Neuronal stem cell (in vitro differentiated cells): ENCODE data around the gene PARVA.

ENCODE experiments used
- DNase-seq: peaks from one replicate; pipeline ENCODE4 v3.0.0-alpha.2; 2013; ENCODE audit warnings: low spot score
- H2AFZ ChIP-seq: one replicate; pipeline ENCODE4 v1.6.1; 2013; ENCODE audit warnings: mild to moderate bottlenecking, low read length, inconsistent platforms
- H2AK5ac ChIP-seq: 2 replicates; pipeline ENCODE4 v1.6.1; 2013; ENCODE audit warnings: low read depth, mild to moderate bottlenecking, inconsistent platforms, low read length, moderate library complexity, mixed read lengths
- H2BK120ac ChIP-seq: 2 replicates; pipeline ENCODE4 v1.6.1; 2013; ENCODE audit warnings: low read depth, mild to moderate bottlenecking, inconsistent platforms, low read length, moderate library complexity, mixed read lengths
- H2BK12ac ChIP-seq: one replicate; pipeline ENCODE4 v1.6.1; 2013; ENCODE audit warnings: low read length, inconsistent platforms
- H2BK15ac ChIP-seq: 2 replicates; pipeline ENCODE4 v1.6.1; 2013; ENCODE audit warnings: mild to moderate bottlenecking, low read length, inconsistent platforms, mixed read lengths
- H2BK5ac ChIP-seq: one replicate; pipeline ENCODE4 v1.6.1; 2013; ENCODE audit warnings: inconsistent platforms, mild to moderate bottlenecking, low read length, moderate library complexity
- H3K14ac ChIP-seq: one replicate; pipeline ENCODE4 v1.6.1; 2013; ENCODE audit warnings: low read length, inconsistent platforms
- H3K18ac ChIP-seq: 2 replicates; pipeline ENCODE4 v1.6.1; 2013; ENCODE audit warnings: low read length, inconsistent platforms
- H3K23ac ChIP-seq: 2 replicates; pipeline ENCODE4 v1.6.1; 2013; ENCODE audit warnings: low read depth, mild to moderate bottlenecking, mixed read lengths, low read length, inconsistent platforms; ENCODE audit not compliant: poor library complexity
- H3K27ac ChIP-seq: replicated peaks from 3 replicates; pipeline ENCODE4 v1.5.1; 2013; ENCODE audit warnings: low read length, inconsistent platforms
- H3K27me3 ChIP-seq, 3 experiments: 2 replicates each; pipeline ENCODE4 v1.6.1; 2013; ENCODE audit warnings: low read length in 3 of 3, mild to moderate bottlenecking in 2 of 3, inconsistent platforms in 1 of 3, low read depth in 1 of 3, mixed read lengths in 1 of 3, moderate library complexity in 1 of 3; ENCODE audit not compliant: control insufficient read depth in 3 of 3, insufficient read depth in 3 of 3
- H3K36me3 ChIP-seq, 2 donors: replicated peaks in 1 of 2; 2 replicates each; pipeline ENCODE4 v1.6.1; 2013; ENCODE audit warnings: low read length in 2 of 2; ENCODE audit not compliant: control insufficient read depth in 2 of 2, insufficient read depth in 2 of 2
- H3K4ac ChIP-seq: 2 replicates; pipeline ENCODE4 v1.6.1; 2013; ENCODE audit warnings: inconsistent platforms, mild to moderate bottlenecking, low read length, moderate library complexity
- H3K4me1 ChIP-seq, 2 donors: 1 replicate in 1 of 2; 2 replicates in 1 of 2; pipeline ENCODE4 v1.6.1; 2013; ENCODE audit warnings: low read length in 2 of 2, low read depth in 1 of 2; ENCODE audit not compliant: control insufficient read depth in 2 of 2, insufficient read depth in 1 of 2
- H3K4me2 ChIP-seq: one replicate; pipeline ENCODE4 v1.6.1; 2013; ENCODE audit warnings: mild to moderate bottlenecking, low read length, inconsistent platforms; ENCODE audit not compliant: insufficient read depth, poor library complexity, severe bottlenecking
- H3K4me3 ChIP-seq, 2 donors: 2 replicates each; pipeline ENCODE4 v1.5.1; 2013; ENCODE audit warnings: low read length in 2 of 2, mild to moderate bottlenecking in 2 of 2, inconsistent platforms in 1 of 2, moderate library complexity in 1 of 2
- H3K79me1 ChIP-seq: one replicate; pipeline ENCODE4 v1.6.1; 2013; ENCODE audit warnings: low read depth, mild to moderate bottlenecking, inconsistent platforms, low read length, moderate library complexity
- H3K9ac ChIP-seq: one replicate; pipeline ENCODE4 v1.6.1; 2013; ENCODE audit warnings: mild to moderate bottlenecking, low read depth, low read length, inconsistent platforms; ENCODE audit not compliant: poor library complexity
- H3K9me3 ChIP-seq, 2 donors: replicated peaks in 1 of 2; 2 replicates each; pipeline versions ENCODE3 to v1.6.1; 2013; ENCODE audit warnings: low read length in 2 of 2, mild to moderate bottlenecking in 2 of 2, inconsistent platforms in 1 of 2, low read depth in 1 of 2, mixed read lengths in 1 of 2, moderate library complexity in 1 of 2; ENCODE audit not compliant: control insufficient read depth in 2 of 2, insufficient read depth in 1 of 2
- H4K8ac ChIP-seq: one replicate; pipeline ENCODE4 v1.6.1; 2013; ENCODE audit warnings: low read depth, mild to moderate bottlenecking, inconsistent platforms, low read length, moderate library complexity
- H4K91ac ChIP-seq: one replicate; pipeline ENCODE4 v1.6.1; 2013; ENCODE audit warnings: low read length, low read depth, mild to moderate bottlenecking, inconsistent platforms; ENCODE audit not compliant: poor library complexity
- WGBS, 2 donors: extraction: QIAGEN DNeasy Blood & Tissue Kit; methylation state at CpG; one replicate each; pipeline ENCODE4 v1.1.7; 2013; ENCODE audit warnings: missing lambda C conversion rate in 2 of 2, mixed read lengths in 1 of 2; ENCODE audit not compliant: insufficient read length in 2 of 2, insufficient replicate concordance in 1 of 2; ENCODE audit errors: extremely low coverage in 2 of 2; 5-methylcytosine and 5-hydroxymethylcytosine counted together

The PARVA gene

DNA sequence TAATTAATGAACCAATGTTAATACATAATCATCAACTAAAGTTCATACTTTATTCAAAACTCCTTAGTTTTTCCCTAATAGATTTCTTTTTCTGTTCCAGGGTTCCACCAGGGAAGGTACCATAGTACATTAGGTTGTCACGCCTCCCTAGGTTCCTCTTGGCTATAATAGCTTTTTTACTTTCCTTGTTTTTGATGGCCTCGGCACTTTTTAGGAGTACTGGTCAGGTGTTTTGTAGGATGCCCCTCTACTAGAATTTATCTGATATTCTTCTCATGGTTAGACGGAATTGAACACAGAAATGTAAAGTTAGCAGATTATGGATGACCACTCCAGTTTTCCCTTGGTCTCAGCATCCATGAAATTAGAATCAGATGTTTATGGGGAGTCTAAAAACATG, 34.0 kb downstream of the PARVA start:
- no peak overlapping the region for H2BK12ac ChIP-seq
- peaks cover 0 to 4% of the 10 kb centered on the region in 2 donors for H3K4me1 ChIP-seq
- no peaks in the 10 kb centered on the region for H3K79me1 ChIP-seq
- H3K4me3 ChIP-seq = no peak overlapping the region
- no peak overlapping the region for H2AFZ ChIP-seq
- no peak overlapping the region for H3K14ac ChIP-seq
- H3K4ac ChIP-seq = no peak overlapping the region
- no peak overlapping the region for H2BK120ac ChIP-seq
- no peak overlapping the region for H2BK15ac ChIP-seq
- no peak for DNase-seq
- no peak overlapping the region for H3K23ac ChIP-seq
- H3K9me3 ChIP-seq = no peaks in the 10 kb centered on the region
- H3K27me3 ChIP-seq = no peaks in the 10 kb centered on the region
- no peak overlapping the region for H4K8ac ChIP-seq
- no CpG with 5 or more reads among the region's 3 CpGs for WGBS, 2 donors
- H4K91ac ChIP-seq = no peak overlapping the region
- no peak overlapping the region for H3K4me2 ChIP-seq
- no peak overlapping the region for H3K18ac ChIP-seq
- no peak overlapping the region for H2AK5ac ChIP-seq
- H3K27ac ChIP-seq = peak overlapping the region; percentile 5
- no peak overlapping the region for H3K9ac ChIP-seq
- no peak overlapping the region for H2BK5ac ChIP-seq
- H3K36me3 ChIP-seq = no peaks in the 10 kb centered on the region

DNA sequence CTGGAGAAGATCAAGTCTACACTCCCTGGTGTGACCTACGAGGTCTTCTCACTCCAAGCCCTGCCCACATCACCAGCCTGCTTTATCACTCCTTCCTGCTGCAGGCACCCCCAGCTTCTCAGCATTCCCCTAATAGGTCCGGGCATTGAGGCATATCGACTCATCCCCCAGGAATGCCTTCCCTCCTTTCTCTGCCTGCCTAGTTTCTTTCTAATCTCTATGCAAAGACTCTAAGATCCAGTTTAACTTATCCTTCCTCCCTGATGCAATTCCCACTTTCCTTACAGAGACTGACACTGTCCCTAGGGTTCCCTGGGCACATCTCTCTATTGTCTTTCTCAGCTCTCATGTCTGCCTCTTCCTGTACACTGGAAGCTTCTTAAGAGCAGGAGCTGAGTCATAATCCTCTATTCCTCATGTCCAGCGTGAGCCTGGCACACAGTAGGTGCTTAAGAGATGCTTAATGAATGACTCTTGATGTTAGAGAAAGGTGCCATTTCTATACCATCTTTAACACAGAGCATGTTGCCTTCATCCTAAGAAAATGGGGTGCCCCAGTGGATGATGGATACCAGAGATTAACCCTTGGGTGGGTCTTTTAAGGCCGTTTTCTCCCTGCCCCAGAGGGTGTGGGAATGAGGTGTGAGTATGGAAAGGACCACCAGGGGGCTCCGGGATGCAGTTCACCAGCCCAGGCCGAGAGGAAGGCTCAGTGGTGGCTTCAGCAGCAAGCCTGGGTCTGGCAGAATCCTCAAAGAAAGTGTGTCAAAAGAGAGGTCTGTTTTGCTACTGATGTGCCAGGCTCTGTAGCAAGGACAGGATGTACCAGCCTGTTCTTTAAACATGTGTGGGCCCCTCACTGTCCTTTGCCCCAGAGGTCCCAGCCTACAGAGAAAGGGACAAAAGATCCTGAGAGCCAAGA, 34.7 kb downstream of the PARVA start:
- H3K27ac ChIP-seq = peak overlapping the region; percentile 5
- H2AK5ac ChIP-seq = no peak overlapping the region

DNA sequence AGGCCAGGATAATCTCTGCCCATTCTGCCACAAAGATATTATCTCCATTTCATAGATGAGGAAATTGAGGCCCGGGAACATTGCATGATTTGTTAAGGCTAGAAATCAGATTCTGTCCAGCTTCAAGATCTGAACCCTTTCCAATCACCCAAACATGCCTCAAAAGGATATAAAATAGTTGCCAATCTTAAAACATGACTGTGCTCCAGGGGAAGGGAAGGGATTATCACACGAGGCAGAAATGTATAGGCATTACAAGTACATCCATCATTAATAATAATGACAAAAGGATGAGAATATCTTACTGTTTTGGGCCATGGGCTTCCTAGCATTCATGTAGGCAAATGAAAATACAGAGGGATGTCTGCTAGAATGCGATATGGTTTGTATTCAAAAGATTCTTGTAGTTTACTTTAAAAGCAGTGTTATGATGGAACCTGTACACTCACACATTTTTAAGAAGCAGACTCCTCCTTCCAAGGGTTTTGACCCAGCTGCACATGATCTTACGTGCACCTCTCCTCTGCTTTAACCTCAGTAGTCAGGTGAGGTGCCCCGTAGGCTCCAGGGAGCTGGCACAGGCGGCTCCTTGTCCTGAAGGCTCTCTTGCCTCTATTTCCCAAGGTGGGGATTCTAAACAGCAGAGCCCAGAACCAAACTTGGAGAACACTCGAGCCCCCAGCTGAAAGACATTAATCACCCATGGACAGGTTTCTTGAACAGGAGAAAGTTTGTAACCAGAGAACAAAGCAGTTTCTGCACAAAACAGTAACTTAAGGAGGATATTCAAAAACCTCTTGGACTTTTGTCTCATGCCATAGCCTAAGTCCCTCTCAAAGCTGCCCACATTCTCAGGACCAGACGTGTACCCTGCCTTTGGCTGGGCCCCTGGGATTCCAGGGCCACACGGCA, 36.0 kb downstream of the PARVA start:
- Histone ChIP-seq H3K14ac (no peak overlapping the region), H3K9me3 (no peaks in the 10 kb centered on the region), H3K23ac (no peak overlapping the region), H3K4me3 (no peak overlapping the region), H2BK12ac (no peak overlapping the region), H3K4ac (no peak overlapping the region), H2BK5ac (no peak overlapping the region), H3K9ac (no peak overlapping the region), H3K36me3 (no peaks in the 10 kb centered on the region), H3K27ac (no peak overlapping the region), H2BK120ac (no peak overlapping the region), H4K8ac (no peak overlapping the region), H4K91ac (no peak overlapping the region), H2AK5ac (no peak overlapping the region), H3K18ac (no peak overlapping the region), H2BK15ac (no peak overlapping the region), H3K4me1 (peaks cover 0 to 6% of the 10 kb centered on the region in 2 donors), H3K79me1 (no peaks in the 10 kb centered on the region), H2AFZ (no peak overlapping the region), H3K4me2 (no peak overlapping the region), H3K27me3 (no peaks in the 10 kb centered on the region)
- whole genome bisulfite sequencing, 2 donors = no CpG with 5 or more reads among the region's 9 CpGs
- DNase-seq = no peak

More for the DNA sequence above, 34.7 kb downstream of the PARVA start:
- H2BK120ac ChIP-seq = no peak overlapping the region
- H3K23ac ChIP-seq = no peak overlapping the region
- H3K4me2 ChIP-seq = no peak overlapping the region
- H3K18ac ChIP-seq = no peak overlapping the region
- no peak overlapping the region for H2BK12ac ChIP-seq
- H2BK15ac ChIP-seq = no peak overlapping the region
- H2AFZ ChIP-seq = peak overlapping the region; percentile 77
- no CpG with 5 or more reads among the region's 7 CpGs for WGBS, 2 donors
- no peaks in the 10 kb centered on the region for H3K27me3 ChIP-seq
- H3K36me3 ChIP-seq = no peaks in the 10 kb centered on the region
- no peak overlapping the region for H4K8ac ChIP-seq
- no peak overlapping the region for H3K4me3 ChIP-seq
- no peak overlapping the region for H2BK5ac ChIP-seq
- no peaks in the 10 kb centered on the region for H3K9me3 ChIP-seq
- H4K91ac ChIP-seq = no peak overlapping the region
- no peak overlapping the region for H3K14ac ChIP-seq
- H3K79me1 ChIP-seq = no peaks in the 10 kb centered on the region
- no peak overlapping the region for H3K4ac ChIP-seq
- DNase-seq = peak; percentile 67
- peaks cover 0 to 4% of the 10 kb centered on the region in 2 donors for H3K4me1 ChIP-seq
- no peak overlapping the region for H3K9ac ChIP-seq

DNA sequence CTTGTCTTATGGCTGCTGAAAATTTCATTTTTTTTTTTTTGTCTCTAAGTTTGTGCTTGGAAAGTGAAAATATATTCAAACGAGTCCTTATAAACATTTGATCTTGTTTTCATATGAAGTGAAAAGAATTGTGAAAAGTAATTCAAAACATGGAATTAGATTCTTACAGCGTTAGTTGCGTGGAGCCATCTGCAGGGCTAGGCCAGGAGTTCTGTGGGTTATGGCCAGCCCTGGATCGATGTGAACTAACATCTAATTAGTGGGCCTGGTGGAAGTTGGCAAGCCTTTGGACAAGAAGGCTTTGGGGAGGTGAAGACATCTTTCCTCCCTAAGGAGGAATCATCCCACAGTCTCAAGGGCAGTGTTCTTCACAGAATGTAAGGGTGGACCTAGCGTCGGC, 37.2 kb downstream of the PARVA start:
- no CpG with 5 or more reads among the region's 6 CpGs for WGBS, 2 donors

More for the DNA sequence above, 37.2 kb downstream of the PARVA start:
- no peak overlapping the region for H3K23ac ChIP-seq
- no peaks in the 10 kb centered on the region for H3K79me1 ChIP-seq
- no peak overlapping the region for H2BK15ac ChIP-seq
- H2AFZ ChIP-seq = no peak overlapping the region
- H3K4me3 ChIP-seq = no peak overlapping the region
- H3K4me1 ChIP-seq = peaks cover 0 to 6% of the 10 kb centered on the region in 2 donors
- no peak overlapping the region for H2BK5ac ChIP-seq
- H3K14ac ChIP-seq = no peak overlapping the region
- no peak overlapping the region for H3K4me2 ChIP-seq
- H3K4ac ChIP-seq = no peak overlapping the region
- no peak overlapping the region for H3K27ac ChIP-seq
- no peak overlapping the region for H4K91ac ChIP-seq
- H4K8ac ChIP-seq = no peak overlapping the region
- no peak overlapping the region for H3K9ac ChIP-seq
- H3K36me3 ChIP-seq = no peaks in the 10 kb centered on the region
- H2BK120ac ChIP-seq = no peak overlapping the region
- H3K27me3 ChIP-seq = no peaks in the 10 kb centered on the region
- no peaks in the 10 kb centered on the region for H3K9me3 ChIP-seq
- peak overlapping the region; percentile 13 for H3K18ac ChIP-seq
- no peak overlapping the region for H2BK12ac ChIP-seq
- no peak for DNase-seq
- H2AK5ac ChIP-seq = no peak overlapping the region
